Measurements from ENCODE around the gene THEM5.

THEM5 gene

GRCh38 chr1:151819976-151820623 is 33.4 kb downstream of the THEM5 start:
- DNase-seq (ENCODE audit: low read depth), result no peak

- no peak for DNase-seq (ENCODE audit: low read depth)
Observed at GRCh38 chr1:151819227-151819835, 34.2 kb downstream of the THEM5 start.

- no peak for DNase-seq (ENCODE audit: low read depth)
Observed at GRCh38 chr1:151817353-151817730, 36.2 kb downstream of the THEM5 start.

GRCh38 chr1:151816548-151817352 is 36.8 kb downstream of the THEM5 start:
- no peak for DNase-seq (ENCODE audit: low read depth)

GRCh38 chr1:151815716-151816327 is 37.7 kb downstream of the THEM5 start:
- DNase-seq (ENCODE audit: low read depth), result peak; percentile 35

GRCh38 chr1:151814971-151815545 is 38.5 kb downstream of the THEM5 start:
- no peak for DNase-seq (ENCODE audit: low read depth)

- no peak for DNase-seq (ENCODE audit: low read depth)
Observed at GRCh38 chr1:151814426-151814825, 39.1 kb downstream of the THEM5 start.

GRCh38 chr1:151813271-151813977 is 40.1 kb downstream of the THEM5 start:
- no peak for DNase-seq (ENCODE audit: low read depth)

- no peak for DNase-seq (ENCODE audit: low read depth)
Observed at GRCh38 chr1:151811181-151811580, 42.3 kb downstream of the THEM5 start.

GRCh38 chr1:151809985-151810556 is 43.4 kb downstream of the THEM5 start:
- no peak for DNase-seq (ENCODE audit: low read depth)

- no peak for DNase-seq (ENCODE audit: low read depth)
Observed at GRCh38 chr1:151809290-151809984, 44.1 kb downstream of the THEM5 start.

GRCh38 chr1:151807766-151808165 is 45.7 kb downstream of the THEM5 start:
- DNase-seq (ENCODE audit: low read depth), result no peak

- DNase-seq (ENCODE audit: low read depth), result no peak
Observed at GRCh38 chr1:151807131-151807530, 46.4 kb downstream of the THEM5 start.

GRCh38 chr1:151806170-151806569 is 47.3 kb downstream of the THEM5 start:
- no peak for DNase-seq (ENCODE audit: low read depth)

- no peak for DNase-seq (ENCODE audit: low read depth)
Observed at GRCh38 chr1:151805066-151805820, 48.3 kb downstream of the THEM5 start, which contains the start of gene LINGO4. TSS of gene LINGO4 (minus strand) at chr1:151805419. CDS start at chr1:151802704, 2,715 bp downstream.

GRCh38 chr1:151803915-151804314 is 49.6 kb downstream of the THEM5 start:
- DNase-seq (ENCODE audit: low read depth), result no peak

GRCh38 chr1:151803164-151803563 is 50.3 kb downstream of the THEM5 start:
- DNase-seq (ENCODE audit: low read depth), result no peak

- DNase-seq (ENCODE audit: low read depth), result no peak
Observed at GRCh38 chr1:151802372-151802771, 51.1 kb downstream of the THEM5 start.

GRCh38 chr1:151801846-151802245 is 51.7 kb downstream of the THEM5 start:
- no peak for DNase-seq (ENCODE audit: low read depth)

- DNase-seq (ENCODE audit: low read depth), result no peak
Observed at GRCh38 chr1:151801310-151801820, 52.1 kb downstream of the THEM5 start.
